H1 (cell line): Measurements from ENCODE around the gene ATAD3A. TPM values are rescaled to one million over a fixed set of nuclear protein-coding genes. Genes with fewer than 3 reads are reported as not detected.

Experiments used
- CTCF ChIA-PET: fragments of 300-600 bp; sonication (Branson Sonifier 250); formaldehyde crosslinking; loops from one replicate; lab custom pipeline; 2021; ENCODE audit not compliant: partially characterized antibody; lab: Charles Lee
- POLR2A ChIA-PET: fragments of 300-600 bp; sonication (Branson Sonifier 250); formaldehyde crosslinking; loops from one replicate; lab custom pipeline; 2021; ENCODE audit warnings: inconsistent platforms; ENCODE audit not compliant: partially characterized antibody; lab: Charles Lee
- DNase-seq, 2 experiments: peaks; one replicate each; pipeline versions ENCODE4 v3.0.0 to v3.0.0-alpha.2; 2010 to 2022; ENCODE audit warnings: low spot score in 2 of 2, low read depth in 1 of 2, mixed read lengths in 1 of 2
- FAIRE-seq: peaks from 2 replicates; lab custom pipeline; 2011; peaks lifted over from hg19 to GRCh38; lab: Jason Lieb, UNC
- H2AFZ ChIP-seq: 2 replicates; pipeline ENCODE4 v1.8.1; 2012; ENCODE audit warnings: low read length, inconsistent platforms
- H2AK5ac ChIP-seq: 2 replicates; pipeline ENCODE4 v1.6.1; 2013; ENCODE audit warnings: low read depth, low read length
- H2BK120ac ChIP-seq: replicated peaks from 2 replicates; pipeline ENCODE3; 2013; ENCODE audit warnings: low read depth, low read length, inconsistent platforms
- H2BK12ac ChIP-seq: 2 replicates; pipeline ENCODE4 v1.6.1; 2013; ENCODE audit warnings: low read depth, low read length
- H2BK15ac ChIP-seq: 2 replicates; pipeline ENCODE4 v1.6.1; 2013; ENCODE audit warnings: low read length
- H2BK20ac ChIP-seq: 2 replicates; pipeline ENCODE4 v1.6.1; 2013; ENCODE audit warnings: low read length
- H2BK5ac ChIP-seq: 2 replicates; pipeline ENCODE4 v1.6.1; 2013; ENCODE audit warnings: low read depth, low read length
- H3K14ac ChIP-seq: 2 replicates; pipeline ENCODE4 v1.6.1; 2013; ENCODE audit warnings: inconsistent platforms; ENCODE audit not compliant: insufficient read length
- H3K18ac ChIP-seq: 2 replicates; pipeline ENCODE4 v1.6.1; 2013; ENCODE audit warnings: low read length; ENCODE audit errors: extremely low read depth
- H3K23ac ChIP-seq: 2 replicates; pipeline ENCODE4 v1.6.1; 2013; ENCODE audit warnings: inconsistent platforms; ENCODE audit not compliant: insufficient read length
- H3K23me2 ChIP-seq: 2 replicates; pipeline ENCODE4 v1.6.1; 2013; ENCODE audit warnings: low read depth, low read length
- H3K27ac ChIP-seq: 2 replicates; pipeline ENCODE4 v1.6.1; 2011; ENCODE audit warnings: low read depth, low read length, inconsistent platforms
- H3K27me3 ChIP-seq, 4 experiments: replicated peaks in 1 of 4; 1 replicate in 1 of 4; 2 replicates in 3 of 4; pipeline versions ENCODE4 v1.6.1 to v1.8.1; 2011 to 2013; ENCODE audit warnings: low read length in 3 of 4, mild to moderate bottlenecking in 3 of 4, inconsistent platforms in 2 of 4, mixed read lengths in 2 of 4, moderate library complexity in 1 of 4; ENCODE audit not compliant: control insufficient read depth in 3 of 4, insufficient read depth in 3 of 4; ENCODE audit errors: extremely low read depth in 1 of 4
- H3K36me3 ChIP-seq, 4 experiments: 2 replicates each; pipeline versions ENCODE4 v1.6.1 to v1.8.1; 2011 to 2013; ENCODE audit warnings: mild to moderate bottlenecking in 4 of 4, low read length in 3 of 4, moderate library complexity in 2 of 4, control low read depth in 1 of 4, inconsistent platforms in 1 of 4; ENCODE audit not compliant: insufficient read depth in 4 of 4, control insufficient read depth in 2 of 4
- H3K4ac ChIP-seq: replicated peaks from 2 replicates; pipeline ENCODE3; 2013; ENCODE audit warnings: low read length, low read depth, mixed read lengths, inconsistent platforms; ENCODE audit not compliant: insufficient read length
- H3K4me1 ChIP-seq, 4 experiments: replicated peaks in 1 of 4; 1 replicate in 1 of 4; 2 replicates in 3 of 4; pipeline versions ENCODE4 v1.6.1 to v1.8.1; 2011 to 2013; ENCODE audit warnings: low read length in 3 of 4, inconsistent platforms in 2 of 4, mixed read lengths in 1 of 4; ENCODE audit not compliant: insufficient read depth in 4 of 4, control insufficient read depth in 3 of 4
- H3K4me2 ChIP-seq, 2 experiments: 2 replicates each; pipeline versions ENCODE4 v1.6.1 to v1.8.1; 2011 to 2013; ENCODE audit warnings: low read depth in 2 of 2, low read length in 2 of 2, control low read depth in 1 of 2, inconsistent platforms in 1 of 2, mild to moderate bottlenecking in 1 of 2; ENCODE audit not compliant: insufficient read depth in 1 of 2
- H3K4me3 ChIP-seq, 4 experiments: fragments of 200-600, 300-600 bp in 1 of 4; sonication (generic), shearing (Covaris generic), sonication (Bioruptor Twin) in 1 of 4; 2 replicates each; pipeline versions ENCODE4 v1.5.1 to v1.8.1; 2011 to 2016; ENCODE audit warnings: low read length in 4 of 4, low read depth in 3 of 4, control low read depth in 2 of 4, inconsistent platforms in 2 of 4, mild to moderate bottlenecking in 2 of 4, mixed read lengths in 1 of 4, moderate library complexity in 1 of 4; ENCODE audit not compliant: insufficient read depth in 2 of 4; ENCODE audit errors: extremely low read depth in 1 of 4
- H3K56ac ChIP-seq: replicated peaks from 2 replicates; pipeline ENCODE3; 2013; ENCODE audit warnings: low read depth, mild to moderate bottlenecking, mixed read lengths, low read length, inconsistent platforms; ENCODE audit not compliant: insufficient read length
- H3K79me1 ChIP-seq: 2 replicates; pipeline ENCODE4 v1.6.1; 2013; ENCODE audit warnings: low read depth, low read length, control low read depth
- H3K79me2 ChIP-seq, 2 experiments: 2 replicates each; pipeline versions ENCODE4 v1.6.1 to v1.8.1; 2012 to 2013; ENCODE audit warnings: low read length in 2 of 2, mild to moderate bottlenecking in 2 of 2, inconsistent platforms in 1 of 2; ENCODE audit not compliant: insufficient read depth in 2 of 2, control insufficient read depth in 1 of 2
- H3K9ac ChIP-seq, 4 experiments: replicated peaks in 1 of 4; 1 replicate in 1 of 4; 2 replicates in 3 of 4; pipeline versions ENCODE4 v1.6.1 to v1.8.1; 2011 to 2013; ENCODE audit warnings: low read depth in 3 of 4, low read length in 3 of 4, control low read depth in 2 of 4, mild to moderate bottlenecking in 2 of 4, moderate library complexity in 2 of 4, inconsistent platforms in 1 of 4; ENCODE audit errors: extremely low read depth in 1 of 4
- H3K9me3 ChIP-seq, 2 experiments: 2 replicates each; pipeline versions ENCODE4 v1.6.1 to v1.8.1; 2012 to 2013; ENCODE audit warnings: mild to moderate bottlenecking in 2 of 2, moderate library complexity in 2 of 2, control low read depth in 1 of 2, inconsistent platforms in 1 of 2, low read depth in 1 of 2, low read length in 1 of 2, mixed read lengths in 1 of 2; ENCODE audit not compliant: insufficient read depth in 2 of 2
- H4K20me1 ChIP-seq, 2 experiments: replicated peaks in 1 of 2; 2 replicates each; pipeline versions ENCODE3 to v1.8.1; 2011 to 2013; ENCODE audit warnings: inconsistent platforms in 2 of 2, low read length in 2 of 2, mild to moderate bottlenecking in 1 of 2; ENCODE audit not compliant: insufficient read depth in 2 of 2, control insufficient read depth in 1 of 2
- H4K5ac ChIP-seq: 2 replicates; pipeline ENCODE4 v1.6.1; 2013; ENCODE audit warnings: low read length, low read depth, mixed read lengths, inconsistent platforms; ENCODE audit not compliant: insufficient read length
- H4K8ac ChIP-seq: 2 replicates; pipeline ENCODE4 v1.8.0; 2013; ENCODE audit warnings: mild to moderate bottlenecking, moderate library complexity, low read length, inconsistent platforms; ENCODE audit not compliant: insufficient read depth; ENCODE audit errors: extremely low read depth
- H4K91ac ChIP-seq: replicated peaks from 2 replicates; pipeline ENCODE3; 2013; ENCODE audit warnings: low read length, mixed read lengths, inconsistent platforms; ENCODE audit not compliant: insufficient read length
- CREB1 ChIP-seq: IDR thresholded peaks from 2 replicates; pipeline ENCODE4 v1.6.1; 2012; ENCODE audit warnings: inconsistent platforms
- JUND ChIP-seq: IDR thresholded peaks from 2 replicates; pipeline ENCODE4 v1.6.1; 2011; ENCODE audit warnings: mild to moderate bottlenecking, improper control_type of control experiment, low read length
- WGBS, 2 experiments: shearing (Covaris generic) in 1 of 2; methylation state at CpG; one replicate each; pipeline versions ENCODE4 v1.1.6 to v1.1.7; 2013 to 2015; ENCODE audit warnings: low lambda C conversion rate in 2 of 2, mixed read lengths in 2 of 2, inconsistent platforms in 1 of 2, low coverage in 1 of 2, missing lambda C conversion rate in 1 of 2; ENCODE audit not compliant: insufficient replicate concordance in 2 of 2, insufficient coverage in 1 of 2, insufficient read length in 1 of 2; ENCODE audit errors: extremely low coverage in 1 of 2, missing lambda C conversion rate in 1 of 2; 5-methylcytosine and 5-hydroxymethylcytosine counted together
- polyA plus RNA-seq, 7 experiments: library from polyadenylated mRNA; depleted of rRNA in 3 of 7; stranded (reverse) in 5 of 7; unstranded in 2 of 7; fragments of >200 nt in 5 of 7; fragments of 200-250 nt in 2 of 7; gene quantifications; 1 replicate in 5 of 7; 2 replicates in 1 of 7; 4 replicates in 1 of 7; pipeline versions ENCODE4 v1.2.1 to v1.2.3, GENCODE V29; 2011 to 2013; ENCODE audit warnings: missing spikeins in 2 of 7, mixed read lengths in 2 of 7
- total RNA-seq: library from RNA; stranded (reverse); fragmentation: NEBNext Ultra II Directional; extraction: Animal tissue kit (Norgen Biotek cat#: 25700); gene quantifications from 2 replicates; pipeline ENCODE4 v1.2.1, GENCODE V29; 2021

Gene ATAD3A
- total and polyA plus RNA-seq, 2 of the 8 experiments (the other 6 are each of a cell fraction or from before 2014, with no cell fraction given) = 28.3 to 64.7 TPM

DNA sequence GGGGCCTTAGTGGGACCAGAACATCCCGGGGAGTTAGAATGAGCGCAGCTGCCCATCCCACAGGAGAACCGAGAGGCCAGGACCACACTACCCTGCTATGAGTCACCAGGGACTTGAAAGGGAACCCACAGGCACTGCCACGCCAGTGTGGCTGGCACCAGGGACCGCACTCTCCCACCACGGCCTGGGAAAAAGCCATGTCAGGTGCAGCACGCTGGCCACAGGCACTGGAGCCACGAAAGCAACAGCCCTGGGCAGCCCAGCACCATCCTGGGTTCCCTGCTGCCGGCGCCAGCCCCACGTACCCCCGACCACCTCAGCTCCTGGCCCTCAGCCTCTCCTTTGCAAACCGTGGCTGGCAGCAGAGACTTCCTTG, 42.6 kb downstream of the ATAD3A start:
- Histone ChIP-seq H3K56ac (no peak overlapping the region), H3K36me3 (no peaks in the 10 kb centered on the region; a peak in 1 of 8 replicates), H3K14ac (no peak overlapping the region), H2BK20ac (no peak overlapping the region), H3K27me3 (no peaks in the 10 kb centered on the region), H2BK5ac (no peak overlapping the region), H3K79me2 (peaks cover 0 to 19% of the 10 kb centered on the region in 2 experiments; a peak in 1 of 4 replicates), H3K23me2 (no peaks in the 10 kb centered on the region), H3K4ac (no peak overlapping the region), H4K91ac (no peak overlapping the region), H2AK5ac (no peak overlapping the region), H4K8ac (no peak overlapping the region), H3K4me3 (no peak overlapping the region), H3K79me1 (peaks cover 12% of the 10 kb centered on the region), H3K9ac (no peak overlapping the region), H2BK15ac (no peak overlapping the region), H3K18ac (no peak overlapping the region), H2BK120ac (no peak overlapping the region), H3K9me3 (no peaks in the 10 kb centered on the region), H4K5ac (no peak overlapping the region), H3K23ac (no peak overlapping the region), H3K4me1 (no peaks in the 10 kb centered on the region; a peak in 2 of 7 replicates), H3K27ac (no peak overlapping the region), H2BK12ac (no peak overlapping the region), H4K20me1 (peaks cover 13 to 28% of the 10 kb centered on the region in 2 experiments), H3K4me2 (no peak overlapping the region), H2AFZ (no peak overlapping the region)
- DNase-seq = no peak
- ChIA-PET CTCF (interaction anchor here (0.6 to 2.1 kb wide), 5 partner anchors 8 to 273 kb away, joined by 3 to 15 read pairs (median 5); no protein-coding TSS in a partner anchor), POLR2A (interaction anchor here (1.0 to 23.0 kb wide), 5 partner anchors 2 to 74 kb away, joined by 3 to 367 read pairs (median 5); no protein-coding TSS in a partner anchor)
- no peak for FAIRE-seq
- 92% methylated on average over 13 of the region's 13 CpGs; no CpG with 5 or more reads in 1 of the 2 experiments for WGBS, 2 experiments
- TF ChIP-seq CREB1 (no peak), JUND (no peak)
